HG03565 (cell line): Measurements from ENCODE around the gene NPC1.
"Not testable (repeated sequence)": the region's sequence is repeated elsewhere in the genome, so short reads cannot be mapped to it uniquely, and the experiment has no call there.

ENCODE experiments used
- ATAC-seq: cut with Tn5 transposase; IDR thresholded peaks from one replicate; pipeline ENCODE4 v1.9.1; 2021; ENCODE audit warnings: mild to moderate bottlenecking, moderate library complexity; ENCODE audit not compliant: unreplicated experiment

Gene NPC1

GRCh38 chr18:23498117-23498516, 88.2 kb downstream of the NPC1 start:
- ATAC-seq: no peak

GRCh38 chr18:23495723-23496440, 90.4 kb downstream of the NPC1 start:
- no peak for ATAC-seq

- ATAC-seq: no peak
These were observed 91.3 kb downstream of the NPC1 start for GRCh38 chr18:23494992-23495391.

GRCh38 chr18:23493654-23494053, 92.7 kb downstream of the NPC1 start:
- ATAC-seq: no peak

GRCh38 chr18:23489586-23489985, 96.7 kb downstream of the NPC1 start:
- not testable (repeated sequence) for ATAC-seq

- ATAC-seq: peak; percentile 78
These were observed 98.4 kb downstream of the NPC1 start for GRCh38 chr18:23487738-23488570.

GRCh38 chr18:23485386-23485785, 100.9 kb downstream of the NPC1 start:
- no peak for ATAC-seq

GRCh38 chr18:23484561-23485182, 101.6 kb downstream of the NPC1 start:
- no peak for ATAC-seq
